ENCODE data around the gene C16orf87.

The C16orf87 gene

GRCh38 chr16:46790599-46791270 lies 40.2 kb downstream of the C16orf87 start:
- TF ChIP-seq EZH2phosphoT487 (IDR thresholded peaks at IDR 0.05; ENCODE audit: borderline replicate concordance), result no peak
- TF ChIP-seq, protein P1, sequence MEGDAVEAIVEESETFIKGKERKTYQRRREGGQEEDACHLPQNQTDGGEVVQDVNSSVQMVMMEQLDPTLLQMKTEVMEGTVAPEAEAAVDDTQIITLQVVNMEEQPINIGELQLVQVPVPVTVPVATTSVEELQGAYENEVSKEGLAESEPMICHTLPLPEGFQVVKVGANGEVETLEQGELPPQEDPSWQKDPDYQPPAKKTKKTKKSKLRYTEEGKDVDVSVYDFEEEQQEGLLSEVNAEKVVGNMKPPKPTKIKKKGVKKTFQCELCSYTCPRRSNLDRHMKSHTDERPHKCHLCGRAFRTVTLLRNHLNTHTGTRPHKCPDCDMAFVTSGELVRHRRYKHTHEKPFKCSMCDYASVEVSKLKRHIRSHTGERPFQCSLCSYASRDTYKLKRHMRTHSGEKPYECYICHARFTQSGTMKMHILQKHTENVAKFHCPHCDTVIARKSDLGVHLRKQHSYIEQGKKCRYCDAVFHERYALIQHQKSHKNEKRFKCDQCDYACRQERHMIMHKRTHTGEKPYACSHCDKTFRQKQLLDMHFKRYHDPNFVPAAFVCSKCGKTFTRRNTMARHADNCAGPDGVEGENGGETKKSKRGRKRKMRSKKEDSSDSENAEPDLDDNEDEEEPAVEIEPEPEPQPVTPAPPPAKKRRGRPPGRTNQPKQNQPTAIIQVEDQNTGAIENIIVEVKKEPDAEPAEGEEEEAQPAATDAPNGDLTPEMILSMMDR (conservative IDR thresholded peaks at IDR 0.05; ENCODE audit: low read length), result no peak
- no peak overlapping the region for H3K4me2 ChIP-seq (ENCODE audit: low read depth, low read length, poor library complexity, severe bottlenecking)
- no peaks in the 10 kb centered on the region for H4K20me1 ChIP-seq (ENCODE audit: insufficient read depth, low read length, poor library complexity, severe bottlenecking)
- no peak overlapping the region for H2AFZ ChIP-seq (ENCODE audit: low read length)
- no peaks in the 10 kb centered on the region for H3K9me2 ChIP-seq (replicated peaks; ENCODE audit: low read depth, low read length)
- no peaks in the 10 kb centered on the region for H3F3A ChIP-seq (ENCODE audit: low read depth)
- no peaks in the 10 kb centered on the region for H3K79me2 ChIP-seq (ENCODE audit: insufficient read depth, low read length)
- no peaks in the 10 kb centered on the region for H3K4me1 ChIP-seq (ENCODE audit: insufficient read depth, low read length, poor library complexity, severe bottlenecking)
- peaks cover 8% of the 10 kb centered on the region for H3K9me3 ChIP-seq (ENCODE audit: insufficient read depth, low read depth, low read length)
- H3K4me3 ChIP-seq (ENCODE audit: low read length, poor library complexity, severe bottlenecking), result no peak overlapping the region
- no peaks in the 10 kb centered on the region for H3K27me3 ChIP-seq (ENCODE audit: insufficient read depth, low read length, poor library complexity, severe bottlenecking)
- no peak overlapping the region for H3K9ac ChIP-seq (ENCODE audit: low read depth, low read length, poor library complexity, severe bottlenecking)
- H3K36me3 ChIP-seq (ENCODE audit: insufficient read depth, low read length), result no peaks in the 10 kb centered on the region

- Histone ChIP-seq H4K20me1 (ENCODE audit: insufficient read depth, low read length, poor library complexity, severe bottlenecking) (no peaks in the 10 kb centered on the region), H3K9ac (ENCODE audit: low read depth, low read length, poor library complexity, severe bottlenecking) (no peak overlapping the region), H3K9me2 (replicated peaks; ENCODE audit: low read depth, low read length) (no peaks in the 10 kb centered on the region), H3K9me3 (ENCODE audit: insufficient read depth, low read depth, low read length) (peaks cover 8% of the 10 kb centered on the region), H3K4me2 (ENCODE audit: low read depth, low read length, poor library complexity, severe bottlenecking) (no peak overlapping the region), H3K27me3 (ENCODE audit: insufficient read depth, low read length, poor library complexity, severe bottlenecking) (no peaks in the 10 kb centered on the region), H3K79me2 (ENCODE audit: insufficient read depth, low read length) (no peaks in the 10 kb centered on the region), H3K36me3 (ENCODE audit: insufficient read depth, low read length) (no peaks in the 10 kb centered on the region), H3K4me3 (ENCODE audit: low read length, poor library complexity, severe bottlenecking) (no peak overlapping the region), H3F3A (ENCODE audit: low read depth) (no peaks in the 10 kb centered on the region), H2AFZ (ENCODE audit: low read length) (no peak overlapping the region), H3K4me1 (ENCODE audit: insufficient read depth, low read length, poor library complexity, severe bottlenecking) (no peaks in the 10 kb centered on the region)
- TF ChIP-seq, protein P1 (conservative IDR thresholded peaks at IDR 0.05; ENCODE audit: low read length), result no peak
- TF ChIP-seq EZH2phosphoT487 (IDR thresholded peaks at IDR 0.05; ENCODE audit: borderline replicate concordance), result no peak
Measured at GRCh38 chr16:46789499-46790414, 41.2 kb downstream of the C16orf87 start.

DNA sequence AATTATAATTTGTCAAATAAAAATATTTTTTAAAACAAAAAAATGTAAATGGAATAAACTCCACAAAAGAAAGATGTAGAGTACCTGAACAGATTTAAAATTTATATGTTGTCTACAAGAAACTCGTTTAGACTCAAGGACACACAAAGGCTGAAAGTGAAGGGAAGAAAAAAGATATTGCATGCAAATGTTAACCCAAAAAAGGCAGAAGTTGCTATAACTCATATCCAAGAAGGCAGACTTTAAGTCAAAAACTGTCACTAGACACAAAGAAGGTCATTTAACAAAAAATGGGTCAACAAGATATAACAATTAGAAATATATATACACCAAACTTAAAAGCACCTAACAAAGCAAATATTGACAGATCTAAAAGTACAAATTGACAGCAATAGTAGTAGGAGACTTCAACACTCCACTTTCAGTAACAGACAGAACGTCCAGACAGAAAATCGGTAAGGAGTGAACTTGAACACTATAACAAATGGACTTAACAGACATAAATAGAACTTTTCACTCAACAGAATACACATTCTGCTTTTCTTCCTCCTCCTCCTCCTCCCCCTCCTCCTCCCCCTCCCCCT lies 42.0 kb downstream of the C16orf87 start:
- no peak for TF ChIP-seq EZH2phosphoT487 (IDR thresholded peaks at IDR 0.05; ENCODE audit: borderline replicate concordance)
- TF ChIP-seq, protein P1 (conservative IDR thresholded peaks at IDR 0.05; ENCODE audit: low read length), result no peak
- no peaks in the 10 kb centered on the region for H3K4me1 ChIP-seq (ENCODE audit: insufficient read depth, low read length, poor library complexity, severe bottlenecking)
- H3K4me2 ChIP-seq (ENCODE audit: low read depth, low read length, poor library complexity, severe bottlenecking), result no peak overlapping the region
- H3K9me2 ChIP-seq (replicated peaks; ENCODE audit: low read depth, low read length), result no peaks in the 10 kb centered on the region
- no peak overlapping the region for H3K4me3 ChIP-seq (ENCODE audit: low read length, poor library complexity, severe bottlenecking)
- no peaks in the 10 kb centered on the region for H3K27me3 ChIP-seq (ENCODE audit: insufficient read depth, low read length, poor library complexity, severe bottlenecking)
- no peak overlapping the region for H3K9ac ChIP-seq (ENCODE audit: low read depth, low read length, poor library complexity, severe bottlenecking)
- no peak overlapping the region for H2AFZ ChIP-seq (ENCODE audit: low read length)
- no peaks in the 10 kb centered on the region for H4K20me1 ChIP-seq (ENCODE audit: insufficient read depth, low read length, poor library complexity, severe bottlenecking)
- no peaks in the 10 kb centered on the region for H3F3A ChIP-seq (ENCODE audit: low read depth)
- H3K9me3 ChIP-seq (ENCODE audit: insufficient read depth, low read depth, low read length), result peaks cover 3% of the 10 kb centered on the region
- H3K79me2 ChIP-seq (ENCODE audit: insufficient read depth, low read length), result no peaks in the 10 kb centered on the region
- H3K36me3 ChIP-seq (ENCODE audit: insufficient read depth, low read length), result no peaks in the 10 kb centered on the region
